Neuronal stem cell (in vitro differentiated cells): ENCODE data around the gene CXorf66. TPM values are rescaled to one million over a fixed set of nuclear protein-coding genes. Genes with fewer than 3 reads are reported as not detected.
A peak's percentile ranks its signal among the peaks of the same experiment; 100 is the strongest.

ENCODE experiments used
- DNase-seq: peaks from one replicate; pipeline ENCODE4 v3.0.0-alpha.2; 2013; ENCODE audit warnings: low spot score
- H2AFZ ChIP-seq: one replicate; pipeline ENCODE4 v1.6.1; 2013; ENCODE audit warnings: mild to moderate bottlenecking, low read length, inconsistent platforms
- H2AK5ac ChIP-seq: 2 replicates; pipeline ENCODE4 v1.6.1; 2013; ENCODE audit warnings: low read depth, mild to moderate bottlenecking, inconsistent platforms, low read length, moderate library complexity, mixed read lengths
- H2BK120ac ChIP-seq: 2 replicates; pipeline ENCODE4 v1.6.1; 2013; ENCODE audit warnings: low read depth, mild to moderate bottlenecking, inconsistent platforms, low read length, moderate library complexity, mixed read lengths
- H2BK12ac ChIP-seq: one replicate; pipeline ENCODE4 v1.6.1; 2013; ENCODE audit warnings: low read length, inconsistent platforms
- H2BK15ac ChIP-seq: 2 replicates; pipeline ENCODE4 v1.6.1; 2013; ENCODE audit warnings: mild to moderate bottlenecking, low read length, inconsistent platforms, mixed read lengths
- H2BK5ac ChIP-seq: one replicate; pipeline ENCODE4 v1.6.1; 2013; ENCODE audit warnings: inconsistent platforms, mild to moderate bottlenecking, low read length, moderate library complexity
- H3K14ac ChIP-seq: one replicate; pipeline ENCODE4 v1.6.1; 2013; ENCODE audit warnings: low read length, inconsistent platforms
- H3K18ac ChIP-seq: 2 replicates; pipeline ENCODE4 v1.6.1; 2013; ENCODE audit warnings: low read length, inconsistent platforms
- H3K23ac ChIP-seq: 2 replicates; pipeline ENCODE4 v1.6.1; 2013; ENCODE audit warnings: low read depth, mild to moderate bottlenecking, mixed read lengths, low read length, inconsistent platforms; ENCODE audit not compliant: poor library complexity
- H3K27ac ChIP-seq: replicated peaks from 3 replicates; pipeline ENCODE4 v1.5.1; 2013; ENCODE audit warnings: low read length, inconsistent platforms
- H3K27me3 ChIP-seq, 3 experiments: 2 replicates each; pipeline ENCODE4 v1.6.1; 2013; ENCODE audit warnings: low read length in 3 of 3, mild to moderate bottlenecking in 2 of 3, inconsistent platforms in 1 of 3, low read depth in 1 of 3, mixed read lengths in 1 of 3, moderate library complexity in 1 of 3; ENCODE audit not compliant: control insufficient read depth in 3 of 3, insufficient read depth in 3 of 3
- H3K36me3 ChIP-seq, 2 donors: replicated peaks in 1 of 2; 2 replicates each; pipeline ENCODE4 v1.6.1; 2013; ENCODE audit warnings: low read length in 2 of 2; ENCODE audit not compliant: control insufficient read depth in 2 of 2, insufficient read depth in 2 of 2
- H3K4ac ChIP-seq: 2 replicates; pipeline ENCODE4 v1.6.1; 2013; ENCODE audit warnings: inconsistent platforms, mild to moderate bottlenecking, low read length, moderate library complexity
- H3K4me1 ChIP-seq, 2 donors: 1 replicate in 1 of 2; 2 replicates in 1 of 2; pipeline ENCODE4 v1.6.1; 2013; ENCODE audit warnings: low read length in 2 of 2, low read depth in 1 of 2; ENCODE audit not compliant: control insufficient read depth in 2 of 2, insufficient read depth in 1 of 2
- H3K4me2 ChIP-seq: one replicate; pipeline ENCODE4 v1.6.1; 2013; ENCODE audit warnings: mild to moderate bottlenecking, low read length, inconsistent platforms; ENCODE audit not compliant: insufficient read depth, poor library complexity, severe bottlenecking
- H3K4me3 ChIP-seq, 2 donors: 2 replicates each; pipeline ENCODE4 v1.5.1; 2013; ENCODE audit warnings: low read length in 2 of 2, mild to moderate bottlenecking in 2 of 2, inconsistent platforms in 1 of 2, moderate library complexity in 1 of 2
- H3K79me1 ChIP-seq: one replicate; pipeline ENCODE4 v1.6.1; 2013; ENCODE audit warnings: low read depth, mild to moderate bottlenecking, inconsistent platforms, low read length, moderate library complexity
- H3K9ac ChIP-seq: one replicate; pipeline ENCODE4 v1.6.1; 2013; ENCODE audit warnings: mild to moderate bottlenecking, low read depth, low read length, inconsistent platforms; ENCODE audit not compliant: poor library complexity
- H3K9me3 ChIP-seq, 2 donors: replicated peaks in 1 of 2; 2 replicates each; pipeline versions ENCODE3 to v1.6.1; 2013; ENCODE audit warnings: low read length in 2 of 2, mild to moderate bottlenecking in 2 of 2, inconsistent platforms in 1 of 2, low read depth in 1 of 2, mixed read lengths in 1 of 2, moderate library complexity in 1 of 2; ENCODE audit not compliant: control insufficient read depth in 2 of 2, insufficient read depth in 1 of 2
- H4K8ac ChIP-seq: one replicate; pipeline ENCODE4 v1.6.1; 2013; ENCODE audit warnings: low read depth, mild to moderate bottlenecking, inconsistent platforms, low read length, moderate library complexity
- H4K91ac ChIP-seq: one replicate; pipeline ENCODE4 v1.6.1; 2013; ENCODE audit warnings: low read length, low read depth, mild to moderate bottlenecking, inconsistent platforms; ENCODE audit not compliant: poor library complexity
- WGBS, 2 donors: extraction: QIAGEN DNeasy Blood & Tissue Kit; methylation state at CpG; one replicate each; pipeline ENCODE4 v1.1.7; 2013; ENCODE audit warnings: missing lambda C conversion rate in 2 of 2, mixed read lengths in 1 of 2; ENCODE audit not compliant: insufficient read length in 2 of 2, insufficient replicate concordance in 1 of 2; ENCODE audit errors: extremely low coverage in 2 of 2; 5-methylcytosine and 5-hydroxymethylcytosine counted together
- small RNA-seq: library from polyadenylated mRNA; stranded (forward); fragments of <200 nt; extraction: miRNeasy Mini kit (QIAGEN cat#:217004); gene quantifications from one replicate; pipeline ENCODE3, GENCODE V24; 2013; ENCODE audit not compliant: insufficient read depth

CXorf66 gene

DNA sequence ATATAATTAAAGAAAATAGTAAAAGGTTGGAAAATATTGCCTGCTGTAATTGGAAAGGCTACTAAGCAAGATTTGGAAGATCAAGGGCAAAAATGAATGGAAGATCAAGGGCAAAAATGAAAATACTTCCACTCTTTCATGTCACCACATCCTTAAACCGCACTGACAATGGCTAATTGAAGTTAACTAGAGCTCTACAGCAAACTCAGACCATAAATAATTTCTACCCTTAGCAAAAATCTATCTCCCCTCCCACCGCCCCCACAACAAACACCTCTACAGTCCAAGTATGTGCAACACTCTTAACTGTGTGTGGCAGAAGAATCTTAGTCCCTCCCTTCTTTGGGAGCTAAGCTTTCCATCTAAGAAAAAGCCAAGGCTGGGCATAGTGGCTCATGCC is 59.6 kb downstream of the CXorf66 start:
- Histone ChIP-seq H3K18ac (no peak overlapping the region), H3K4ac (no peak overlapping the region), H3K9ac (no peak overlapping the region), H2BK5ac (no peak overlapping the region), H2AFZ (no peak overlapping the region), H4K8ac (no peak overlapping the region), H2BK120ac (no peak overlapping the region), H2BK15ac (no peak overlapping the region), H3K23ac (no peak overlapping the region), H3K36me3 (no peaks in the 10 kb centered on the region), H3K4me2 (no peak overlapping the region), H3K79me1 (no peaks in the 10 kb centered on the region), H3K14ac (no peak overlapping the region), H3K27me3 (no peaks in the 10 kb centered on the region), H3K9me3 (no peaks in the 10 kb centered on the region), H3K4me1 (no peaks in the 10 kb centered on the region), H2AK5ac (no peak overlapping the region), H2BK12ac (no peak overlapping the region), H3K4me3 (no peak overlapping the region), H4K91ac (no peak overlapping the region), H3K27ac (no peak overlapping the region)
- WGBS, 2 donors = no CpG with 5 or more reads among the region's 2 CpGs
- DNase-seq = no peak

Small RNA genes within 50 kb of the gene (small RNA-seq; reads per million reads assigned to genes)
- gene MIR505 (382 reads per million, percentile 98 among the genes with 10 or more reads in this experiment), gene RF00425 (not detected)
